LNCaP clone FGC (cell line): ENCODE results near the gene SLCO6A1.

Source experiments
- DNase-seq: peaks from one replicate; pipeline ENCODE4 v3.0.0-alpha.2; 2011; ENCODE audit warnings: low read depth
- H3K4me3 ChIP-seq: 2 replicates; pipeline ENCODE4 v1.5.1; 2011; ENCODE audit warnings: mild to moderate bottlenecking, low read depth, low read length, control low read depth
- TF ChIP-seq, protein P1 (sequence below): IDR thresholded peaks from 2 replicates; pipeline ENCODE4 v1.5.1; 2012; ENCODE audit warnings: mild to moderate bottlenecking; ENCODE audit not compliant: control insufficient read depth, insufficient read depth; ENCODE audit errors: extremely low read depth

Gene SLCO6A1

DNA sequence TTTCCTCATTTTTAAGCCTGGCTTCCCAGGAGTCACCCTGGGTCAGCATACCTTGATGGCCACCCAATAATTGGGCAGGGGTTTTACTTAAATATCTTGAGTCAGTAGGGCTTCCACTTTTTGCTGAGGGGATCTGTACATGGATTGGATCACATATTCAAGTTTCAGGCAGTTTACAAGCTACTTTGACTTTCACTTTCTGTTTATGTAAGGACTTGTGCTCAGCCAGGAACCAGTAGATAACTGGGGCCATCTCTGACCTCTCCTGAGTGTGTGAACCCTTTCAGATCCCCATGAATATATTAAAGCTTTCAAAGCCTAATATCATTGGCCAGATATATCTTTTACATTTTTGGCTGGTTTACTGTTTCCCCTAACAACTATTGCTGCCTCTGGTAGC lies 45.1 kb downstream of the SLCO6A1 start:
- DNase-seq = no peak
- TF ChIP-seq, protein P1, sequence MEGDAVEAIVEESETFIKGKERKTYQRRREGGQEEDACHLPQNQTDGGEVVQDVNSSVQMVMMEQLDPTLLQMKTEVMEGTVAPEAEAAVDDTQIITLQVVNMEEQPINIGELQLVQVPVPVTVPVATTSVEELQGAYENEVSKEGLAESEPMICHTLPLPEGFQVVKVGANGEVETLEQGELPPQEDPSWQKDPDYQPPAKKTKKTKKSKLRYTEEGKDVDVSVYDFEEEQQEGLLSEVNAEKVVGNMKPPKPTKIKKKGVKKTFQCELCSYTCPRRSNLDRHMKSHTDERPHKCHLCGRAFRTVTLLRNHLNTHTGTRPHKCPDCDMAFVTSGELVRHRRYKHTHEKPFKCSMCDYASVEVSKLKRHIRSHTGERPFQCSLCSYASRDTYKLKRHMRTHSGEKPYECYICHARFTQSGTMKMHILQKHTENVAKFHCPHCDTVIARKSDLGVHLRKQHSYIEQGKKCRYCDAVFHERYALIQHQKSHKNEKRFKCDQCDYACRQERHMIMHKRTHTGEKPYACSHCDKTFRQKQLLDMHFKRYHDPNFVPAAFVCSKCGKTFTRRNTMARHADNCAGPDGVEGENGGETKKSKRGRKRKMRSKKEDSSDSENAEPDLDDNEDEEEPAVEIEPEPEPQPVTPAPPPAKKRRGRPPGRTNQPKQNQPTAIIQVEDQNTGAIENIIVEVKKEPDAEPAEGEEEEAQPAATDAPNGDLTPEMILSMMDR = no peak
- H3K4me3 ChIP-seq = no peak overlapping the region

DNA sequence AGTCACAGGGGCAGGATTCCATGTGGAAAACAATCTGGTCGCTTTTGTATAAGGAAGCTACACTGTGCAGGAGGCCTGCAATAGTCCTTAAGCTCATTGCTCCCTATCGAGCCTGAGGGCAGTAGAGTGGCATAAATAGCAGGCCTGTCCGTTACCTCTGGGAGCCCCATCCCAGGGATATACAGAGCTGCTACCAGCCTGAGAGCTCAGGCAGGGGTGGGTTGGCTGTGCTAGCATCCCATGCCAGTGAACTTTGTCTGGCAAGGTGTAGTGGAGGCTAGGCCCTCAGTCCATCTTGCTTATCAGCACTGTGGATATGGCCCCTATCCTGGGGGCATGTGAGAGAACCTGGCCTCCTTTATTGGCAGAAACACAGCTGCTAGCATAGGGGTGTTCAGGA lies 47.7 kb downstream of the SLCO6A1 start:
- no peak overlapping the region for H3K4me3 ChIP-seq
- no peak for DNase-seq
- TF ChIP-seq, protein P1 = no peak

DNA sequence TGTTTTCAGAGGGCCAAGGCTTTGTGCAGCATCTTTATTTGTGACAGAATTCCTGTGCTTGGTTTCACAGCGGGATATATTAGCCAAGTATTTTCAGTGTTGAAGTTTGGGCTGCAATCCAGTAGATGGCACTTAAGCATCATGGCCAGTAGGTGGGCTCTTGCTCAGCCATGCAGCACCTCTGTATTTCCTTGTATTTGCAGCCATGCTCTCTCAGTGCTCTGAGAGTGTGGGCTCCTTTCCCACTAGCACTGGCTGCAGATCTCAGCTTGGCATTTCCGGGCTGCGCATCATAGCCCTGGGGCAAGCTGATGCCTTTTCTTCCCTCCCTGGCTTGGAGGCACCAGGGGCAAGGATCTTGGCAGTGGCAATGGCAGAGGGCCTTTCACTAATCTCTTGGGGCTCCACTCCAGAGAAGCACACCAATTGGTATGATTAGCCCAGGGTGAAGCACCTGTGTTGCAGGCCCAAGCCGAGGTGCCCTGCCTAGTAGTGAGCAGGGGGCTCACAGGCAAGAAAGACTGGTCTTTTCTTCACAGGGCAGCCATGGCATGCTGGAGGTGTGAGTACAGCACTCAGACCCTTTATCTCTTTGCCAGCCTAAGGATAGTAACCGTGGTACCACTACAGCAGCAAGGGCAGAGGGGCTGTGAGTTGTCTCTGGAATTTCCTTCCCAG lies 48.3 kb downstream of the SLCO6A1 start:
- no peak overlapping the region for H3K4me3 ChIP-seq
- peak; percentile 7 for DNase-seq
- TF ChIP-seq, protein P1 = peak; percentile 45

DNA sequence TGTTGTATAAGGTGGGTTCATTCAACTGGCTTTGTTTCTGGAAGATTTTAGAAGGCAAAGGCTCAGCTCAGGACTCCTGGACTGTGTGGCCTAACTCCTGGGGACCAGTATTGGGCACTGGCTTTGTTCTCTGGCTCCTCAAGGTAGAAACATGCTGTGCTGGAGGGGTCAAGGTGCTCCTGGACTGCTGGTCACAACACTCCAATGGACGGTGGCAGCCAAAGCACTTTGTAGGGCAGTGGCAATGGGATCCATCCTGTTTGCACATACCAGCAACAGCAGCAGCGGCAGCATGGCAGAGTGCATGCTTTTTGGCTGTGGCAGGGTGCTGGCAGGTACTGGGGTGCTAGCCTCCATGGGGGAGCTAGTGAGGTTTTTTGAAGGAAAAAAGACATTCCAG lies 65.3 kb downstream of the SLCO6A1 start:
- no peak for DNase-seq
- H3K4me3 ChIP-seq = no peak overlapping the region
- TF ChIP-seq, protein P1 = no peak

DNA sequence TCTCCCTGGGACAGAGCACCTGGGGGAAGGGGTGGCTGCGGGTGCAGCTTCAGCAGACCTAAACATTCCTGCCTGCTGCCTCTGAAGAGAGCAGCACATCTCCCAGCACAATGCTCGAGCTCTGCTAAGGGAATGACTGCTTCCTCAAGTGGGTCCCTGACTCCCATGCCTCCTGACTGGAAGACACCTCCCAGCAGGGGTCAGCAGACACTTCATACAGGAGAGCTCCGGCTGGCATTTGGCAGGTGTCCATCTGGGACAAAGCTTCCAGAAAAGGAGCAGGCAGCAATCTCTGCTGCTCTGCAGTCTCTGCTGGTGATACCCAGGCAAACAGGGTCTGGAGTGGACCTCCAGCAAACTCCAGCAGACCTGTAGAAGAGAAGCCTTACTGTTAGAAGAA lies 77.2 kb downstream of the SLCO6A1 start:
- peak; percentile 45 for DNase-seq
- TF ChIP-seq, protein P1 = peak; percentile 36
- H3K4me3 ChIP-seq = no peak overlapping the region

DNA sequence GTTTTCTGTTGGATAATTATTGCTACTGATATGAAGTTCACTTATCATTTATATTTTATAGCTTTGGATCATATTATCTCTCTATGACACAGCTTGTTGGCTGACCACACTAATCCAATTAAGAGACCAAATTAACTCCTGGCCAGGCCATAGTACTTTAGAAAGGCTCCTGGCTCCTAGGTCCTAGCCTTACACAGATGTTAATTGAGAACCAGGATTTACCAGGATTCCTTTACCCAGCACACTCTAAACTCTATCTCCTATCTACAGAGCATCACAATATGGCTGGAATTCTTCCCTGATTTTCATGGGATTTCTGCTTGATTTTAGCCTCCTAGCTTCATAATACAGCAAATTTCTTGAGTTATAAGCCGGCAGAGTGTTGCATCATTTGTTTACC lies 80.3 kb downstream of the SLCO6A1 start:
- TF ChIP-seq, protein P1 = no peak
- no peak for DNase-seq
- no peak overlapping the region for H3K4me3 ChIP-seq

DNA sequence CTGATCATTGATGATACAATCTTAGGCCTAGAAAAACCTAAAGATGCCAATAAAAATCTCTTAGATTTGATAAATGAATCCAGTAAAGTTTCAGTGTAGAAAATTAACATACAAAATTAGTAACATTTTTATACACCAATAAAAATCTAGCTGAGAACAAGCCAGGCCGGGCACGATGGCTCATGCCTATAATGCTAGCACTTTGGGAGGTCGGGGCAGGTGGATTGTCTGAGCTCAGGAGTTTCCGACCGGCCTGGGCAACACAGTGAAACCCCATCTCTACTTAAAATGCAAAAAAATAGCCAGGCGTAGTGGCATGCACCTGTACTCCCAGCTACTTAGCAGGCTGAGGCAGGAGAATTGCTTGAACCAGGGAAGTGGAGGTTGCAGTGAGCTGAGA lies 84.4 kb downstream of the SLCO6A1 start:
- DNase-seq = no peak
- TF ChIP-seq, protein P1 = no peak

More for the DNA sequence above, 84.4 kb downstream of the SLCO6A1 start:
- no peak overlapping the region for H3K4me3 ChIP-seq
